HEK293T (cell line): ENCODE measurements around the gene PBRM1.

Source experiments
- BHLHE40 ChIP-seq: fragments of 450-650 bp; IDR thresholded peaks from 2 replicates; pipeline ENCODE4 v1.6.1; 2016; ENCODE audit warnings: mild to moderate bottlenecking, moderate library complexity, borderline replicate concordance
- CTBP1 ChIP-seq: fragments of 450-650 bp; IDR thresholded peaks from 2 replicates; pipeline ENCODE4 v1.6.1; 2016; ENCODE audit warnings: borderline replicate concordance
- NFRKB ChIP-seq: fragments of 450-650 bp; IDR thresholded peaks from 2 replicates; pipeline ENCODE4 v1.6.1; 2016; ENCODE audit warnings: mild to moderate bottlenecking, moderate library complexity
- SP1 ChIP-seq: fragments of 450-650 bp; IDR thresholded peaks from 2 replicates; pipeline ENCODE4 v1.6.1; 2017
- SUZ12 ChIP-seq: fragments of 450-650 bp; IDR thresholded peaks from 2 replicates; pipeline ENCODE4 v1.6.1; 2016; ENCODE audit warnings: mild to moderate bottlenecking
- TARDBP ChIP-seq: fragments of 450-650 bp; IDR thresholded peaks from 2 replicates; pipeline ENCODE4 v1.6.1; 2016
- TF ChIP-seq, protein P1 (sequence below): fragments of 450-650 bp; IDR thresholded peaks from 2 replicates; pipeline ENCODE4 v1.6.1; 2016

DNA sequence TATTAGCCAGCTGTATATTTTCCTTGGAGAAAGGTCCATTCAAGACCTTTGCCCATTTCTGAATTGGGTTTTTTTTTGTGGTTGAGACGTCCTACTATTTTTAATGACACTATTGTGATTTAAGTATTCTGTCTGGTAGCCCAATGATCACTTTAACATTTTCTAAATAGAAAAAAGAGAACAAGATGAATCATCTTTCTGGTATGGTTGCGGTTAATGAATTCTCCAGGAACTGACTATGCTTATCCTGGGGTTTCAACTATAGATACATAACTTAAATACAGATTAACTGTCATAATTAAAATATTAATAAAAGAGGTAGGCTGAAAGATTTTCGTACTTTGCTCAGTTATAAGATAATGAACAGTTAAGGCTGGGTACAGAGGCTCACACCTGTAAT is 51.9 kb downstream of the PBRM1 start:
- TF ChIP-seq TARDBP: no peak
- TF ChIP-seq, protein P1, sequence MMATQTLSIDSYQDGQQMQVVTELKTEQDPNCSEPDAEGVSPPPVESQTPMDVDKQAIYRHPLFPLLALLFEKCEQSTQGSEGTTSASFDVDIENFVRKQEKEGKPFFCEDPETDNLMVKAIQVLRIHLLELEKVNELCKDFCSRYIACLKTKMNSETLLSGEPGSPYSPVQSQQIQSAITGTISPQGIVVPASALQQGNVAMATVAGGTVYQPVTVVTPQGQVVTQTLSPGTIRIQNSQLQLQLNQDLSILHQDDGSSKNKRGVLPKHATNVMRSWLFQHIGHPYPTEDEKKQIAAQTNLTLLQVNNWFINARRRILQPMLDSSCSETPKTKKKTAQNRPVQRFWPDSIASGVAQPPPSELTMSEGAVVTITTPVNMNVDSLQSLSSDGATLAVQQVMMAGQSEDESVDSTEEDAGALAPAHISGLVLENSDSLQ: no peak
- no peak for TF ChIP-seq SUZ12
- no peak for TF ChIP-seq NFRKB
- TF ChIP-seq CTBP1: no peak
- no peak for TF ChIP-seq SP1
- TF ChIP-seq BHLHE40: no peak
